GM19463 (cell line): ENCODE data around the gene MCF2L2.
"Not testable (repeated sequence)": the region's sequence is repeated elsewhere in the genome, so short reads cannot be mapped to it uniquely, and the experiment has no call there.

Source experiments
- ATAC-seq: cut with Tn5 transposase; IDR thresholded peaks from one replicate; pipeline ENCODE4 v1.9.1; 2021; ENCODE audit warnings: mild to moderate bottlenecking, moderate library complexity; ENCODE audit not compliant: unreplicated experiment

MCF2L2 gene

DNA sequence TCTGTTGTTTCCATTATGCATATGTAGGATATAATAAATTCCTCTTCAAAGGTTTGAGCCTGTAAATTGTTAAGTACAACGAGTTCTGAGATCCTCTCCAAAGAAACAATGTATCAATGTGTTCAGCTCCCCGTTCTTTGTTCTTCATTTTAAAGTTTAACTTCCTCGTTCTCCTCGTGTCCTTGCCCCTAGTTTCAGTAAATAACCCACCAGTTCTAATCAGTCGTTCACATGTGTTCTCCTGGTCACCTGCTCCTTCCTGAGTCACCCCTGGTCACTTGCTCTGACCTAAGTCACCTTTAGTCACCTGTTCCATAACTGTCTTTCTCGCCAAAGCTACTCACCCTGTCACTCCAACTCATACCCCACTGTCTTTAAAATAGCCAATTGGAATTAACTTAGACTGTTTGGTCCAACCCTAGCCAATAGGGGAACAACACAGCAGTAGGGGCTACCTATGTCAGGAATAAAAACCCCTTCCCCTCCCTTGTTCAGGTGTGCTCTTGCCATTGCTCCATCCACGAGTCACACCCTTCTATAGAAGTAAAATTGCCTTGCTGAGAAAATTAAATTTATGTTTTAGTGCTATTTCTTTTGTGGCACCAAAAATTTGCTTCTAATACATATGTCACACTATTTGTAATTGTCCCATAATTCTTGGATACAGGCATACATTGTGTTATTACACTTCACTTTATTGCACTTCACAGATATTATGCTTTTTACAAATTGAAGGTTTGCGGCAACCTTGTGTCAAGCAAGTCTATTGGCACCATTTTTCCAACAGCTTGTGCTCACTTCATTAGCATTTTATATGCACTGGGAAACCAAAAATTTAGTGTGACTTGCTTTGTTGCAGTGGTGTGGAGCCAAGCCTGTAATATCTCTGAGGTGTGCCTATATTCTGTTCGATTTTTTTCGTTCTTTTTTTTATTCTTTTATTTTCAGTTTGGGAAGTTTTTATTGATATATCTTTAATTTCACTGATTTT is 15.3 kb upstream of the MCF2L2 start:
- no peak for ATAC-seq

DNA sequence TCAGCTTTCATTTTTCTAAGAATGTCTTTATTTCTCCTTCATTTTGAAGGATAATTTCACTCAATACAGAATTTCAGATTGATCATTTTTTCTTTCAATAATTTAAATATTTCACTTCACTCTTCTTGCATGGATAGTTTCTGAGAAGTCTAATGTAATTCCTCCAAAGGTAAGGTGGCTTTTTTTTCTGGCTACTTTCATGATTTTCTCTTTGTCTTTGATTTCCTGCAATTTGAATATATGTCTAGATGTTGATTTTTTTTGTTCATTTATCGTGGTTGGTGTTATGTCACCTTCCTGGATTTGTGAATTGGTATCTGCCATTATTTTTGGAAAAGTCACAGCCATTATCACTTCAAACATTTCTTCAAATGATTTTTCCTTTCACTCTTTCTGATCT is 14.6 kb upstream of the MCF2L2 start:
- no peak for ATAC-seq

DNA sequence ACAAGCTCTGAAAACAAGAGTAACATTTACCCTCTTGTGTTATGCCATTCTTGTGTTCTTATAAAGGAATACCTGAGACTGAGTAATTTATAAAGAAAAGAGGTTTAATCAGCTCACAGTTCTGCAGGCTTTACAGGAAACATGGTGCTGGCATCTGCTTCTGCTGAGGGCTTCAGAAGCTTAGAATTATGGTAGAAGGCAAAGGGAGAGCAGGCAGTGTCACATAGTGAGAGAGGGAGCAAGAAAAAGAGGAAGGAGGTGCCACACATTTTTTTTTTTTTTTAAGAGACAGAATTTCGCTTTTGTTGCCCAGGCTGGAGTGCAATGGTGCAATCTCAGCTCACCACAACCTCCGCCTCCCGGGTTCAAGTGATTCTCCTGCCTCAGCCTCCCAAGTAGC is 12.1 kb upstream of the MCF2L2 start:
- not testable (repeated sequence) for ATAC-seq

DNA sequence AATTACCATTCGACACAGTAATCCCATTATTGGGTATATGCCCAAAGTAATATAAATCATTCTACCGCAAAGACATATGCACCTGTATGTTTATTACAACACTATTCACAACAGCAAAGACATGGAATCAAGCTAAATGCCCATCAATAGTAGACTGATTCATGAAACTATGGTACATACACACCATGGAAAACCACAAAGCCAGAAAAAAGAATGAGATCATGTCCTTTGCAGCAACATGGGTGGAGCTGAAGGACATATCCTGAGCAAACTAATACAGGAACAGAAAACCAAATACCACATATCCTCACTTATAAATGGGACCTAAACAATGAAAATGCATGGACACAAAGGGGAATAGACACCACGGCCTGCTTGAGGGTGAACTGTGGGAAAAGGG is 11.1 kb upstream of the MCF2L2 start:
- ATAC-seq: no peak

DNA sequence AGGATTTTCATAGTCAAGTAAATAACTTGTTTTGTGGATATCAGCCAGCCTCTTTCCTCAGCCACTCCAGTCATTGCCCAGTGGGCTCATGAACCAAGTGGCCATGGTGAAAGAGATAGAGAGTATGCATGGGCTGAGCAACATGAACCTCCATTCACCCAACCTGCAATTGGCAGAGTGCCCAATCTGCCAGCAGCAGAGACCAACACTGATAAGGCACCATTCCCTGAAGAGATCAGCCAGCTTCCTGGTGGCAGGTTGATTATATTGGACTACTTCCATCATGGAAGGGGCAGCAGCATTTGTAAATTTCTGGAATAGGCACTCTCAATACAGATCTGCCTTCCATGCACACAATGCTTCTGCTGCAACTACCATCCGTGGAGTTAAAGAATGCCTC is 10.3 kb upstream of the MCF2L2 start:
- no peak for ATAC-seq

DNA sequence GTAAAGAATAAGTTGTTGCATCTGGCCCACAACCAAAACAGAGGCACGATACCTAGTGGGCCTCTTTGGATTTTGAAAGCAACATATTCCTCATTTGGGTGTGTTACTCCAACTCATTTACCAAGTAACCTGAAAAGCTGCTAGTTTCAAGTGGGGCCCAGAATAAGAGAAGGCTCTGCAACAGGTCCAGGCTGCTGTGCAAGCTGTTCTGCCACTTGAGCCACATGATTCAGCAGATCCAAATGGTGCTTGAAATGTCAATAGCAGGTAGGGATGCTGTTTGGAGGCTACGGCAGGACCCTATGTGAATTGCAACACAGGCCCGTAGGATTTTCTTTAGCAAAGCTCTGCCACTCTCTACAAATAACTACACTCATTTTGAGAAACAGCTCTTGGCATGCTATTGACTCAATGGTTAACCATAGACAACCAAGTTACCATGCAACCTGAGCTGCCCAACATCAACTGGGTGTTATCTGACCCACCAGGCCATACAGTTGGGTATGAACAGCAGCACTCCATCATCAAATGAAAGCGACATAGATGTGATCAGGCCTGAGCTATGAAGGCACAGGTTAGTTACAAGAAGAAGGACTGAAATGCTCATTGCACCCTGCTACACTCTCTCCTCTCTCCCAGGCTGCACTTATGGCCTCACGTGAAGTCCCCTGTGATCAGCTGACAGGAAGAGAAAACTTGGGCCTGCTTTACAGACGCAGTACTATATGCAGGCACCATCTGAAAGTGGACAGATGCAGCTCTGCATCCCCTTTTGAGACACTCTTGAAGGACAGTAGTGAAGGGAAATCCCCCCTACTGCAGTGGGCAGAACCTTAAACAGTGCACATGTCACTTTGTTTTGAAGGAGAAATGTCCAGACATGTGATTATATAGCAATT is 9.5 kb upstream of the MCF2L2 start:
- ATAC-seq: no peak

DNA sequence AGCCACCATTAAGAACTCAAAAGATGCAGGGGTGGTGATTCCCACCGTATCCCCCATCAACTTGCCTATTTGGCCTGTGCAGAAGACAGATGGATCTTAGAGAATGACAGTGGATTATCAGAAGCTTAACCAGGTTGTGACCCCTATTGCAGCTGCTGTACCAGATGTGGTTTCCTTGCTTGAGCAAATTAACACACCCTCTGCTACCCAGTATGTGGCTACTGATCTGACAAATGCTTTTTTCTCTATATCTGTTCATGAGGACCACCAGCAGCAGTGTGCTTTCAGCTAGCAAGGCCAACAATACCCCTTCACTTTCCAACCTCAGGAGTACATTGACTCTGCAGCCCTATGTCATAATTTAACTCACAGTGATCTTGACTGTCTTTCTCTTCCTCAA is 8.6 kb upstream of the MCF2L2 start:
- no peak for ATAC-seq

DNA sequence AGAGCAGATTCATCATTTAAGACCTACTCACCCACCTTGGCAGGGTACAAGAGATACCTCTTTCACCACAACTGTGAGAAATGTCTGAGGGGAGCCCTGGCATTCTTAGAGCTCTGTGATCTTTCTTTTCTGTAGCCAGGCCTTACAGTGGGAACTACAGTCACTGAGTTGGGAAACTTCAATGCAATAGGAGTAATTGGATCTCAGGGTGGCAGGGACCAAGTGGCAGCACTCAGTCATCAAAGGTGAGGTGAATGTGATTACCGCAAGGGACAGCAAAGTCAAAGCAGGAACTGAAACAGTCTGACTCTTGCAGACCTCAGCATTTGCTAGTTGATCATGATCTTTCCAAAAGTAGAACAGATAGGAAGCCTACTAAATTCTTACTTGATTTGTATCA is 7.2 kb upstream of the MCF2L2 start:
- ATAC-seq: peak; percentile 76

DNA sequence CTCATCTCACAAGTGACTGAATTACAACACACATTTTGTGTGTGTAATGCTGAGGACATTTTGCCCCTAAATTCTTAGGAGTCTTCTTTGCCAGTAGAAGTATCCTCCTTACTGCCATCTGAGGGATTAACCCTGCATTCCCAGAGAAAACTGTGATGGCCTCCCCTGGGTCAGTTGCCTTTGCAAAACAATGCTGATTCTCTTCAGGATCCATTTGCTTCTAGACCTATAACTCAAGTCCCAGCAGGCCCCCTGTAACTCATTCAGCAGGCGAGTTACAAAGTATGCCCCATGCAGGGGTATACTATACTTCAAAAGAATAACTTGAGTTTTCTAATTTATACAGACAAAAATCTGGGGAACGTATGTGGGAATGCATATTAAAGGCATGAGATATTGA is 6.6 kb upstream of the MCF2L2 start:
- ATAC-seq: no peak

DNA sequence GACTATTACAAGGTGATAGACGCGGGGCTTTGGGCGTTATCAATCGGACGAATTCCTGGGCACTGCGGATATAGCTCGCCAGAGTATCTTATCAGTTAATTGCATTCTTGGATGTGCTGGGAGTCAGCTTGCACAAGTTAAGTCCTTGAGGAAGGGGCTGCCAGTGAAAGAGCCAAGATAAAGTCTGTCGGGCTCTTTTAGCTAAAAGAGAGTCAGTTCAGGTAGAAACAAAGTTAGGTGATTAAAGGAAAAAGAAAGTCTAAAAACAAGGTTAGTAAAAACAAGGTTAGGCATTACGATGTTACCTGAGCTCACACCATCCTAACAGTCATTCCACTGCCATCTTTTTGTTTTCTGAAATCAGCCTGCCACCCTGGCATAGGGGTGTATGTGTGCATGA is 6.1 kb upstream of the MCF2L2 start:
- no peak for ATAC-seq

DNA sequence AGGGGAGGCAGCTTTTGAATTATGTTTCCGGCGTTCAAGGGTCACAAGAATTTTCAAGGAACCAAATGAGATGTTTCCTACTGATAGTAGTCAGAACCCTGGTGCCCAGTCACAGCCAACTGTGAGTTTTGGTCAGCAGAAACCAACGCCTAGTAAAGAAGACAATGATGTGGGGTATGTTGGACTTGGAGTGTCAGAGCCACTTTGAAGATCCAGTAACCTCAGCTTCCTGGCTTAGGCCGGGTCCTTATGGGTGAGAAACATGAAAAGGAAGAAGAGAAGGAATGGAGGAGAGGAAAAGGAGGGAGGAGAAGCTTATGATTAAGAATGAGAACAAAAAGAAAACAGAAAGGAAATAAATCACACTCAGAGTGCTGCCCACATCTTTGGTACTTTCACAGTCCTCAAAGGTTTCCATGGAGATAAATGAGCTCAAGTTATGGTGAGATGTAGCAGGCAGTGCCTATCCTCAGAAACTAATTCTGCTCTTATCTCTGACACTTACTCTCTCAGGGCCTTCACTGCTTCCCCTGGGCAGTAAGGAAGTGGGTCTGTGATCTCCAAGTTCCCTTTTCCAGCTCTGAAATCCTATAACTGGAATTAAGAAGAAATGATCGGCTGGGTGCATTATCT is 2.0 kb upstream of the MCF2L2 start:
- no peak for ATAC-seq

DNA sequence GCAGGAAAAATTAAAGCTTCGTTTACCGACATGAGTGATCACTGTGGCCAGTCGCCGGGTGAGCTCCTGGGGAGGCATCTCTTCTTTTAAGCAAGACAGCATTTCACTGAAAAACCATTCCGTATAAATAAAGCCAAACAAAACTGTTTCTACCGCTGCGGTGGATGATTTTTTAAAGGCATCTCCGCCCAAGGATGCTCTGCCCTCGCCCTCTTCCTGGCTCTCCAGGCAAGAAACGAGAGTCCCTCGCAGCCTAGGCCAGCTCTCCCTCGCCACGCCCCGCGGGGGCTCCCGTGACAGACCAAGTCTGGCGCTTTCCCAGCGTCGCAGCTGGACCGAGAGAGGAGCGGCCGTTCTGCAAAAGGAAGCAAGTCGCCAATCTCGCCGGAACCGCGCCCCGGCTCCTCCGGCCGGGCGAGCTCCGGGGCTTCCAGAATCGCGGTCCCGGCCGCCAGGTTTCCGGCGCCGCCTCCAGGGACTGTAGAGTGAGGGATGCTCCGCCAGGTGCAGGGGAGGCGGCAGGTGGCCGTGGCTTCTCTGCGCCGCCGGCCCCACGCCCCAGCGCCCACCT is 458 bp downstream of the MCF2L2 start:
- peak; percentile 26 for ATAC-seq

DNA sequence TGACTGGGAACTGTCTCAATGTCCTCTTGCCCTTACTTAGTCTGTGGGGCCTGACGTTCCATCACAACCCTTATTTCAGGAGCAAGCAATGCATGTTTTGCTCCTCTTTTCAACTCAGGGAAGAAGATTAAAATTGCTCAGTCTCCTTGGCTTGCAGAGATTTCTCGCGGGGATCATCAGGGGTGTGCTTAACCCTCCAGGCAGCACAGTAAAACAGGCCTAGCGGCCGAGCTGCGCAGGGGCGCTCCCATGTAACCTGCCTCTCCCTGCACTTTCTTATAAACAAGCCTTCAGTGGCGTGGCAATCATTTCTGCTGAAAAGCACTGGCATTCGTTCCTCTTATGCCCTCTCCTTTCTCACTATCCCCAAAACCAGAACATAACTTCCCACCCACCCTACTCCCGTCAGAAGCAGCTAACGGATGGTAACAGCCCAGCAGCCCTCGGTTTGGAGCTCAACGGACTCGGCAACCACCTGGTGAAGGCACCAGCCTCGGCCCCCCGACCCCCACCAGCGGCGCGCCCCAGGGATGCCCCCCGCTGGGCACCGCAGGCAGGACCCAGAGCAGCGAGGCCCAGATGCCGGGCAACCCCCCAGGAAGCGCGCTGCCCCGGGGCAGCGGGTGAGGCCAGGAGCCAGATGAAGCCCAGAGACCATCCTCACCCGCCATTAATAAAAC is 1.1 kb downstream of the MCF2L2 start:
- no peak for ATAC-seq

DNA sequence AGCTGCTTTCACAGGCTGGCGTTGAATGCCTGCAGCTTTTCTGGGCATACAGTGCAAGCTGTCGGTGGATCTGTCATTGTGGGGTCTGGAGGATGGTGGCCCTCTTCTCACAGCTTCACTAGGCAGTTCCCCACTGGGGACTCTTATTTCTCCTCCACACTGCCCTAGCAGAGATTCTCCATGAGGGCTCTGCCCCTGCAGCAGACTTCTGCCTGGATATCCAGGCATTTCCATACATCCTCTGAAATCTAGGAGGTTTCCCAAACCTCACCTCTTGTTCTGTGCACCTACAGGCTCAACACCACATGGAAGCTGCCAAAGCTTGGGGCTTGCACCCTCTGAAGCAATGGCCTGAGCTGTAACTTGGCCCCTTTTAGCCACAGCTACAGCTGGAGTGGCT is 9.6 kb downstream of the MCF2L2 start:
- ATAC-seq: not testable (repeated sequence)

DNA sequence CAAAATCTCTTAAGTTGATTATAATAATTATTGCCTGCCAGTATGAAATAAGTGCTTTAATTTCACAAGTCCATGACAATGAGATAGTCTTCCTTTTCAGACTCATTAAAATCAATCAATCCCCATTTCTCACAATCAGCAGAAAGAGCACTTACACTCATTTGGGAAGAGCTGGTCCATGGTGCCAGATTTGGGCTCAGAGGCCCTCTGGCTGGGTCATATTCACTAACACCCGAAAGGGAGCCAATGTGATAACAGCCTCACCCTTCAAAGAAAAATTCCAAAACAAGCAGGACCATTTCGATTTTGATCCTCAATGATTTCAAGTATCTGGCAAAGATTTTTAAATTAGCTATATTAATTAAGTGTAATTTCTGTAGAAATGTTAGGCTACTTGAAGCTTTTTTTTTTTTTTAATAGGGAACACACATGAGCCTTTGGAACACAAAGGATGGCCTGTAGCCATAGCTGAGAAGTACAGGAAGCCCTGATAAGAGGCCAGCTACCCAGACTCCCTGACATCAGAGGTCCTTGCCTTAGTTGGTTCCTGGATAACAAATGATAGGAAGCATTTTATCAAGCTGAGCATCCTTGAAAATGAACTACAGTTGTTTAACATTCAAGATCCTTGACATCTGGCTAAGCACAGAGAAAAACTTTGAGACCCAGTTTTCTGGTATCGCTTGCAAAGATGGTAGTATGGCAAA is 17.1 kb downstream of the MCF2L2 start:
- ATAC-seq: no peak

DNA sequence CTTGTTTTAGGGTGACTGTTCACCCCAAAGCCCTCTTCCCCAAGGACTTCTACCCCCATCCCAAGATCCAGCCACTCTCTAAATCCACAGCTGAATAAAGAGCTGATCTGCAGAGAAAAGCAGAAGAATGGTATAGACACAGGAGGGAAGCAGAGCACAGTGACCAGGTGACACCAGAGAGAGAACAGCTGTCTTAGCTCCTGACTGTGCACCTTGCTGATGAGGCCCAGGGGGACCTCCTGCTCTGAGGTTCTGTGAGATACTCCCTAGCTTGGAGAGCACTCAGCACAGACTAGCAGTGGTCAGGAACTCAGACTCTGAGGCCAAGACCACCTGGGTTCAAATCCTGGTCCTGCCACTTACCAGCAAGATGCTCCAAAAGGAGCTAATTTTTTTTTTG is 17.7 kb downstream of the MCF2L2 start:
- no peak for ATAC-seq

DNA sequence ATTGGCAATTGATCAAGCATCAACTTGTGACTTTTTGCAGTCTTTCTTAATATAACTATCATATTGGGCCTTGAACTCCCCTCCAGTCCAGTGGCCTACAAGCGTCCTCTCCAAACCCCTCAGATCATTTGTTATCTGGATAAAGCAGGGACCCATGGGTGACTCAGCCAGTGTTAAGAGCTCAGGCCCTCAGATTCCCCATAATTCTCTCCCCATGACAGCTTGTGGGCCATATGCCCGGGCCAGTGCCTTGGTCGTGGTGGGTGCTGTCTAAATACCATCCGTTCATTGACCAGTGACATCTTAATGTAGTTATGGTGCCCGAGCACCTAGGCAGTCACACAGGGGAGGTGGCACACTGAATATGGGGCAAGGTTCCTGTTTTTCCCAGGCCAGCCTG is 18.1 kb downstream of the MCF2L2 start:
- no peak for ATAC-seq

DNA sequence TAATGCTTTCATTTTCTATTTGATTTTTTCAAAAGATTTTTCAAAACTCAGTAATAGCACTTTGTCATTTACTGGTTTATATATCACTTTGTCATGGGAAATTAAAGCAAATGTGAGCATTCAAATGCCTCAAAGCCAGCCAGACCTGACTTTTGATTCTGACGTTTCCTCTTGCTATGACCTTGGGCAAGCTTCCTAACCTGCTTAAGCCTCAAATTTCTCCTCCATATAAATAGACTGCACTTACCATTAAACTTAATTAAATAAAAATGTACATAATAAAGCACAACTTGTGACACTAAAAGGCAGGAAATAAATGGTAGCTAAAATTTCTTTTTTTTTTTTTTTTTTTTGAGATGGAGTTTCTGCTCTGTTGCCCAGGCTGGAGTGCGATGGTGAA is 19.2 kb downstream of the MCF2L2 start:
- ATAC-seq: no peak

DNA sequence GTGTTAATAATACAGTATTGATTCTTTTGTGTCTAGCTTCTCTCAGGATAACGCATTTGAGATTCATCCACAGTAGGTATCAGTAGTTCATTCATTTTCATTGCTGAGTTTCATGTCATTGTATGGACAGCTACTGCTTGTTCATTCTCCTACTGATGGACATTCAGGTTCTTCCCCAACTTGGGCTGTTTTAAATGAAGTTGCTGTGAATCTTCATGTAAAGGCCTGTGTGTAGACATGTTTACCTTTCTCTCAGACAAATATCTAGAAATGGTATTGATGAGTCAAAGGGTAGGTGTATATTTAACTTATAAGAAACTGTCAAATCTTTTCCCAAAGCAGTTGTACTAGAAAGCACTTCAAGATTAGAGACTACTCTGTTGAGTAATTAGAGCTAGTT is 26.7 kb downstream of the MCF2L2 start:
- ATAC-seq: no peak

DNA sequence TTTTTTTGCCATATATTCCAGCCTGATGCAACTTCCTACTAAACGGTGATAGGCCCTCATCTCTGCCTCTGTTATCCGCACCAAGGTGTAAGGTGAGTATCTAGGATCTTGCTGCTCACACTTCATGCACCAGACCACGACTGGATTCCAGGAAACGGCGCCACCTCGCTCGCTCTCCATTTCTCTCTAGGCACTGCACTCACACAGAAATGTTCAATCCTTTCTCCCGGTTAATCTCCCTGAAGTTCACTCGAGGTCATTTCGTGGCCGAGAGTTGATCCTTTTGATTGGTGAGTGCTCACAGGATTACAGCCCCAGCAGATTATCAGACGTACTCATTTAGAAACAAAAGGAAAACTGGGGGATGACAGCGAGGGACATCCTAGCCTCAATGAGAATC is 28.1 kb downstream of the MCF2L2 start:
- no peak for ATAC-seq
